Left lung (tissue), 10 donors: ENCODE measurements around the gene CCDC134. TPM values are rescaled to one million over a fixed set of nuclear protein-coding genes. Genes with fewer than 3 reads are reported as not detected.

ENCODE experiments used
- ATAC-seq: fragments of 200-7000 bp; cut with Tn5 transposase; one replicate; pipeline ENCODE4 v1.9.1; 2020; ENCODE audit warnings: moderate library complexity
- DNase-seq, 4 donors: peaks; one replicate each; pipeline ENCODE4 v3.0.0-alpha.2; 2013 to 2020
- H3K27ac ChIP-seq, 2 donors: fragments of 200-600 bp; sonication (generic) in 1 of 2; one replicate each; pipeline versions ENCODE4 v1.5.0 to v1.8.0; 2020 to 2021
- H3K27me3 ChIP-seq, 2 donors: fragments of 200-600 bp; sonication (generic) in 1 of 2; one replicate each; pipeline versions ENCODE4 v1.5.0 to v1.8.0; 2020 to 2021
- H3K36me3 ChIP-seq, 2 donors: fragments of 200-600 bp; sonication (generic) in 1 of 2; one replicate each; pipeline versions ENCODE4 v1.5.0 to v1.8.0; 2020 to 2021
- H3K4me1 ChIP-seq, 2 donors: fragments of 200-600 bp; one replicate each; pipeline ENCODE4 v1.8.0; 2021
- H3K4me3 ChIP-seq, 2 donors: fragments of 200-600 bp; sonication (generic) in 1 of 2; one replicate each; pipeline versions ENCODE4 v1.5.0 to v1.8.0; 2020 to 2021; ENCODE audit warnings: mild to moderate bottlenecking in 1 of 2
- H3K9me3 ChIP-seq, 2 donors: fragments of 200-600 bp; sonication (generic) in 1 of 2; one replicate each; pipeline versions ENCODE4 v1.5.0 to v1.8.0; 2020 to 2021
- intact Hi-C, 2 donors: fragments of 100-400 bp; cut with DNase I; formaldehyde crosslinking; loops; one replicate each; pipeline versions ENCODE4 v1.11.2 to v1.14.2; 2022
- polyA plus RNA-seq, 6 donors: library from polyadenylated mRNA; unstranded; fragments of 120-200 nt; gene quantifications; one replicate each; pipeline ENCODE4 v1.2.1, GENCODE V29; 2013; ENCODE audit not compliant: insufficient read length in 6 of 6
- total RNA-seq, 2 donors: library from RNA; stranded (reverse); fragmentation: NEBNext Ultra II Directional; extraction: Animal tissue kit (Norgen Biotek cat#: 25700); gene quantifications; one replicate each; pipeline ENCODE4 v1.2.1, GENCODE V29; 2021
- TF ChIP-seq, protein P1 (sequence below), 2 donors: fragments of 200-600 bp; sonication (generic) in 1 of 2; IDR thresholded peaks; one replicate each; pipeline versions ENCODE4 v1.5.0 to v1.8.0; 2021; ENCODE audit warnings: antibody characterized with exemption in 2 of 2
- donor health status: DM: no; HTN: yes; CAD: no.
- donor health status: DM: no; HTN: no; CAD: no.

Gene CCDC134
- total and polyA plus RNA-seq, 8 donors = 7.9 to 14.1 (median 9.8) TPM

- Histone ChIP-seq H3K27ac (no peak overlapping the region), H3K36me3 (no peaks in the 10 kb centered on the region), H3K4me3 (no peak overlapping the region), H3K9me3 (no peaks in the 10 kb centered on the region), H3K4me1 (peaks cover 0 to 1% of the 10 kb centered on the region in 2 donors), H3K27me3 (no peaks in the 10 kb centered on the region)
- TF ChIP-seq, protein P1, sequence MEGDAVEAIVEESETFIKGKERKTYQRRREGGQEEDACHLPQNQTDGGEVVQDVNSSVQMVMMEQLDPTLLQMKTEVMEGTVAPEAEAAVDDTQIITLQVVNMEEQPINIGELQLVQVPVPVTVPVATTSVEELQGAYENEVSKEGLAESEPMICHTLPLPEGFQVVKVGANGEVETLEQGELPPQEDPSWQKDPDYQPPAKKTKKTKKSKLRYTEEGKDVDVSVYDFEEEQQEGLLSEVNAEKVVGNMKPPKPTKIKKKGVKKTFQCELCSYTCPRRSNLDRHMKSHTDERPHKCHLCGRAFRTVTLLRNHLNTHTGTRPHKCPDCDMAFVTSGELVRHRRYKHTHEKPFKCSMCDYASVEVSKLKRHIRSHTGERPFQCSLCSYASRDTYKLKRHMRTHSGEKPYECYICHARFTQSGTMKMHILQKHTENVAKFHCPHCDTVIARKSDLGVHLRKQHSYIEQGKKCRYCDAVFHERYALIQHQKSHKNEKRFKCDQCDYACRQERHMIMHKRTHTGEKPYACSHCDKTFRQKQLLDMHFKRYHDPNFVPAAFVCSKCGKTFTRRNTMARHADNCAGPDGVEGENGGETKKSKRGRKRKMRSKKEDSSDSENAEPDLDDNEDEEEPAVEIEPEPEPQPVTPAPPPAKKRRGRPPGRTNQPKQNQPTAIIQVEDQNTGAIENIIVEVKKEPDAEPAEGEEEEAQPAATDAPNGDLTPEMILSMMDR (IDR thresholded peaks at IDR 0.05) = no peak
- ATAC-seq = no peak
- intact Hi-C loops = no loop called here
- no peak for DNase-seq
These were observed 28.3 kb upstream of the CCDC134 start for GRCh38 chr22:41772198-41772597.

DNA sequence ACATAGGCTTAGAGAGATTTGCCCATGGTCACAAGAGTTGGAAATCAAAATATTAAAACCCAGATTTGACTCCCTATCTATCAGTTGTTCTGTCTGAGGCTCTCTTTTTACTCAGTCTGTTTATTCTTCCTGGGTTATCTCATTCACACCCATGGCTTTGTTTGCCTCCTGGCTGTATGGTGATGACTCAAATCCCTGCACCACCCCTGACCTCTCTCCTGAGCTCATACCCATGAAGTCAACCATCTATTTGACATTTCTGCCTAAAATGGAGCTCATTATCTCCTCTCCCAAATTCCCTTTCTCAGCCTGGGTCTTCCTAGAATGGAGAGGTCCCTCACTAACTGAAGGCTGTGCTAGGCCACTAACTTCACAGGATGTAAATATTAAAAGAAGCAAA, 27.8 kb upstream of the CCDC134 start:
- intact Hi-C loops = no loop called here
- H3K27me3 ChIP-seq = no peaks in the 10 kb centered on the region
- DNase-seq (no peak), ATAC-seq (no peak)
- peaks cover 0 to 2% of the 10 kb centered on the region in 2 donors for H3K4me1 ChIP-seq
- no peak overlapping the region for H3K27ac ChIP-seq
- no peaks in the 10 kb centered on the region for H3K36me3 ChIP-seq
- no peaks in the 10 kb centered on the region for H3K9me3 ChIP-seq
- H3K4me3 ChIP-seq = no peak overlapping the region
- TF ChIP-seq, protein P1 (IDR thresholded peaks at IDR 0.05) = no peak

DNA sequence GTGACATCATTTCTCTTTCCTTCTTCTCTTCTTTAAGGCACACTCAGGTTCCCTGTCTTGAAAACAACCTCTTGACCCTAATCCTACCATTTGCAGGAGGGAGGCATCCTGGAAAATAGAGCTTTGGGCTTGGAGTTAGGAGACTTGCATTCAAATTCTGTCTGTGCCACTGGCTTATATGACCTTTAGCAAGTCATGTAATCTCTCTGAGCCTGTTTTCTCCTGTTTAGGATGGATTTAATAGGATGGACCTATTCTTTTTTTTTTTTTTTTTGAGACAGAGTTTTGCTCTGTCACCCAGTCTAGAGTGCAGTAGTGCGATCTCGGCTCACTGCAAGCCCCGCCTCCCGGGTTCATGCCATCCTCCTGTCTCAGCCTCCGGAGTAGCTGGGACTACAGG, 25.1 kb upstream of the CCDC134 start:
- TF ChIP-seq, protein P1 (IDR thresholded peaks at IDR 0.05) = no peak
- Histone ChIP-seq H3K9me3 (no peaks in the 10 kb centered on the region), H3K4me1 (peaks cover 0 to 3% of the 10 kb centered on the region in 2 donors), H3K27ac (no peak overlapping the region), H3K36me3 (no peaks in the 10 kb centered on the region), H3K27me3 (no peaks in the 10 kb centered on the region), H3K4me3 (no peak overlapping the region)
- intact Hi-C loops = no loop called here
- DNase-seq (no peak), ATAC-seq (no peak)

DNA sequence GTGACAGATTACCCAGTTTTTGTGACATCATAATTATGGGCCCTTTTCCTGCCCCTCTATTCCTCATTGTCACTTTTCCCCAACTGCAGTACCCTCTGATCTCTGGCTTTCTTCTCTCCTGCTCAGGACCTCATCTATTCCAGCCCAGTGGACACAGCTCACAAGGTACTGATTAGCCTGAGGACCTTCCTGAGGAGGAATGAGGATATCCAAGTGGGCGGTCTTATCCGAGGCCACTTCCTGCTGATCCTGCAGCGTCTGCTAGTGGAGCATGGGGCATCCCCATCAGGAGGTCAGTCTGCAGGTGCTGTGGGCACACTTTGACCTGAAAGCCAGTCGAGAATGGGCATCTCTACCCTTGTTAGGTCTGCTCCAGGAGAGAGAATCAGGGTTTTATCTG, 24.5 kb upstream of the CCDC134 start:
- TF ChIP-seq, protein P1 (IDR thresholded peaks at IDR 0.05) = no peak
- no peaks in the 10 kb centered on the region for H3K36me3 ChIP-seq
- DNase-seq (no peak), ATAC-seq (no peak)
- H3K27ac ChIP-seq = no peak overlapping the region
- no peak overlapping the region for H3K4me3 ChIP-seq
- intact Hi-C loops = no loop called here
- H3K9me3 ChIP-seq = no peaks in the 10 kb centered on the region
- no peaks in the 10 kb centered on the region for H3K27me3 ChIP-seq
- H3K4me1 ChIP-seq = peaks cover 0 to 9% of the 10 kb centered on the region in 2 donors

DNA sequence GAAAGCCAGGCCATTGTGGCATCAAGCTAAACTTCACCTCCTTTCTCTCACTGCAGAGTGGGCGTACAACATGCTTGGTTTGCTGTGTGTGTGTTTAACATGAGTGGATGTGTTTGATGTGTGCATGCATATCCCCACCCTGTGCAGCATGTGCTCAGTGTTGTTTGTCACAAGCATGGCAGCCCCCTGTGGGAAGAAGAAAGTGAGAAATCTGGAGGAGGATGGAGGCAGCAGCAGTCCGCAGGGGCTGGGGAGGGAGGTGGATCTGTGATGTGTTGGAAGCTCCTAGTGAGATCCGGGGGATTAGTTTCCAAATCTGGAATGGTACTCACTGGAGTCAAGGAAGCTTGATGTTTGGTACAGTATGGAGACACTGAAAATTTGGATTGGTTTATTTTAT, 24.1 kb upstream of the CCDC134 start:
- peaks cover 0 to 13% of the 10 kb centered on the region in 2 donors for H3K4me1 ChIP-seq
- intact Hi-C loops = no loop called here
- TF ChIP-seq, protein P1 (IDR thresholded peaks at IDR 0.05) = no peak
- no peaks in the 10 kb centered on the region for H3K27me3 ChIP-seq
- no peak overlapping the region for H3K4me3 ChIP-seq
- ATAC-seq = no peak
- no peak overlapping the region for H3K27ac ChIP-seq
- DNase-seq = no peak
- no peaks in the 10 kb centered on the region for H3K9me3 ChIP-seq
- H3K36me3 ChIP-seq = no peaks in the 10 kb centered on the region
